A549 (cell line): ENCODE results near the gene AEBP1. TPM values are rescaled to one million over a fixed set of nuclear protein-coding genes. Genes with fewer than 3 reads are reported as not detected.

Experiments used
- ATAC-seq, 2 experiments: fragments of 200-7000 bp in 1 of 2; fragments of >200 bp in 1 of 2; cut with Nextera tagmentation in 1 of 2; cut with Tn5 transposase in 1 of 2; 3 replicates each; pipeline versions ENCODE4 v1.8.0 to v1.9.1; 2018 to 2020; ENCODE audit warnings: mild to moderate bottlenecking in 1 of 2, moderate library complexity in 1 of 2
- CTCF ChIA-PET: fragments of 300-600 bp; sonication (Branson Sonifier 250); formaldehyde crosslinking; extraction: SDS; loops from one replicate; lab custom pipeline; 2021; ENCODE audit warnings: antibody characterized with exemption, inconsistent platforms; lab: Yijun Ruan, JAX
- POLR2A ChIA-PET: fragments of 350-600 bp; formaldehyde crosslinking; extraction: SDS; loops from one replicate; lab custom pipeline; 2021; ENCODE audit warnings: antibody characterized with exemption, inconsistent platforms; lab: Yijun Ruan, JAX
- DNase-seq, 2 experiments: peaks; one replicate each; pipeline versions ENCODE4 v3.0.0 to v3.0.0-alpha.2; 2011 to 2016; ENCODE audit warnings: low read depth in 1 of 2, low spot score in 1 of 2
- FAIRE-seq: peaks from 2 replicates; lab custom pipeline; 2011; peaks lifted over from hg19 to GRCh38; lab: Jason Lieb, UNC
- H3K27ac ChIP-seq, 2 experiments: fragments of >200 bp; sonication (Bioruptor Twin); formaldehyde crosslinking; 3 replicates each; pipeline ENCODE4 v1.5.1; 2016 to 2017
- H3K4me1 ChIP-seq: fragments of >200 bp; sonication (Bioruptor Twin); formaldehyde crosslinking; 3 replicates; pipeline ENCODE4 v1.6.1; 2016
- H3K4me2 ChIP-seq: fragments of >200 bp; sonication (Bioruptor Twin); formaldehyde crosslinking; 3 replicates; pipeline ENCODE4 v1.6.1; 2016
- H3K4me3 ChIP-seq: fragments of >200 bp; sonication (Bioruptor Twin); formaldehyde crosslinking; 3 replicates; pipeline ENCODE4 v1.5.1; 2016
- H3K9me3 ChIP-seq: fragments of >200 bp; sonication (Bioruptor Twin); formaldehyde crosslinking; 3 replicates; pipeline ENCODE4 v1.6.1; 2016
- CHD2 ChIP-seq: fragments of 150-350 bp; IDR thresholded peaks from 2 replicates; pipeline ENCODE4 v1.6.1; 2014; ENCODE audit warnings: low read length; ENCODE audit not compliant: partially characterized antibody
- CHD4 ChIP-seq: fragments of 200-600 bp; sonication (generic); IDR thresholded peaks from 2 replicates; pipeline ENCODE4 v1.6.1; 2016; ENCODE audit warnings: antibody characterized with exemption, mild to moderate bottlenecking, borderline replicate concordance
- FOSB ChIP-seq: fragments of 250-450 bp; sonication (Bioruptor Pico); IDR thresholded peaks from 2 replicates; pipeline ENCODE4 v1.5.0; 2020; ENCODE audit warnings: mild to moderate bottlenecking, moderate library complexity
- HOXB5 ChIP-seq: fragments of 250-450 bp; sonication (Bioruptor Pico); IDR thresholded peaks from 2 replicates; pipeline ENCODE4 v1.5.0; 2020; ENCODE audit warnings: mild to moderate bottlenecking, moderate library complexity
- KDM5A ChIP-seq: fragments of 200-600 bp; sonication (generic); IDR thresholded peaks from 2 replicates; pipeline ENCODE4 v1.6.1; 2016; ENCODE audit warnings: antibody characterized with exemption, mild to moderate bottlenecking
- MAFK ChIP-seq: fragments of 450-650 bp; IDR thresholded peaks from 2 replicates; pipeline ENCODE4 v1.6.1; 2014; ENCODE audit not compliant: partially characterized antibody
- NFE2L2 ChIP-seq: fragments of 150-350 bp; conservative IDR thresholded peaks from 2 replicates; pipeline ENCODE4 v1.6.1; 2014; ENCODE audit warnings: low read length
- NPAS2 ChIP-seq: fragments of 250-450 bp; sonication (Bioruptor Pico); IDR thresholded peaks from 2 replicates; pipeline ENCODE4 v1.8.0; 2022; ENCODE audit warnings: mild to moderate bottlenecking, moderate library complexity, borderline replicate concordance
- RARB ChIP-seq: fragments of 250-450 bp; sonication (Bioruptor Pico); IDR thresholded peaks from 2 replicates; pipeline ENCODE4 v1.8.0; 2021; ENCODE audit warnings: mild to moderate bottlenecking, moderate library complexity
- RCOR1 ChIP-seq: fragments of 150-350 bp; IDR thresholded peaks from 2 replicates; pipeline ENCODE4 v1.6.1; 2014; ENCODE audit warnings: antibody characterized with exemption, low read length, low read depth
- RFX5 ChIP-seq: fragments of 450-650 bp; IDR thresholded peaks from 2 replicates; pipeline ENCODE4 v1.7.1; 2014; ENCODE audit warnings: antibody characterized with exemption, mild to moderate bottlenecking, moderate library complexity
- RNF2 ChIP-seq: fragments of 200-600 bp; sonication (generic); IDR thresholded peaks from 2 replicates; pipeline ENCODE4 v1.6.1; 2016; ENCODE audit warnings: low read depth, mild to moderate bottlenecking, antibody characterized with exemption, moderate library complexity, borderline replicate concordance
- SMC3 ChIP-seq: fragments of >200 bp; sonication (Bioruptor Twin); formaldehyde crosslinking; IDR thresholded peaks from 3 replicates; pipeline ENCODE4 v1.6.1; 2018; ENCODE audit warnings: inconsistent platforms
- ZC3H11A ChIP-seq: fragments of 450-650 bp; IDR thresholded peaks from 2 replicates; pipeline ENCODE4 v1.6.1; 2014; ENCODE audit warnings: antibody characterized with exemption, mild to moderate bottlenecking
- WGBS: methylation state at CpG from one replicate; pipeline ENCODE4 v1.1.6; 2017; ENCODE audit errors: missing lambda C conversion rate; 5-methylcytosine and 5-hydroxymethylcytosine counted together
- polyA plus RNA-seq, 4 experiments: library from polyadenylated mRNA; depleted of rRNA in 3 of 4; stranded (reverse); fragments of >200 nt; fragmentation: RNase III in 1 of 4; extraction: RNeasy Plus Mini Kit Qiagen cat#74134 plus additional on column Dnase treatment in 1 of 4; gene quantifications; 2 replicates in 3 of 4; 3 replicates in 1 of 4; pipeline ENCODE4 v1.2.3, GENCODE V29; 2011 to 2017
- TF ChIP-seq, protein P1 (sequence below): fragments of 250-450 bp; sonication (Bioruptor Pico); IDR thresholded peaks from 2 replicates; pipeline ENCODE4 v1.5.0; 2021; ENCODE audit warnings: mild to moderate bottlenecking, moderate library complexity, borderline replicate concordance
- TF ChIP-seq, protein P2 (sequence below): fragments of >200 bp; sonication (Bioruptor Twin); formaldehyde crosslinking; IDR thresholded peaks from 2 replicates; pipeline ENCODE4 v1.6.1; 2016
- TF ChIP-seq, protein P3 (sequence below): fragments of >200 bp; sonication (Bioruptor Twin); formaldehyde crosslinking; IDR thresholded peaks from 3 replicates; pipeline ENCODE4 v1.6.1; 2016
- TF ChIP-seq, protein P4 (sequence below): fragments of 150-350 bp; IDR thresholded peaks from 2 replicates; pipeline ENCODE4 v1.6.1; 2014; ENCODE audit warnings: low read depth, mild to moderate bottlenecking, low read length
- TF ChIP-seq, protein P5 (sequence below): fragments of 250-450 bp; sonication (Bioruptor Pico); IDR thresholded peaks from 2 replicates; pipeline ENCODE4 v1.5.0; 2020; ENCODE audit warnings: low read depth, mild to moderate bottlenecking, moderate library complexity

AEBP1 gene
- polyA plus RNA-seq, 2 of the 4 experiments (the other 2 are of a cell fraction) = not detected

DNA sequence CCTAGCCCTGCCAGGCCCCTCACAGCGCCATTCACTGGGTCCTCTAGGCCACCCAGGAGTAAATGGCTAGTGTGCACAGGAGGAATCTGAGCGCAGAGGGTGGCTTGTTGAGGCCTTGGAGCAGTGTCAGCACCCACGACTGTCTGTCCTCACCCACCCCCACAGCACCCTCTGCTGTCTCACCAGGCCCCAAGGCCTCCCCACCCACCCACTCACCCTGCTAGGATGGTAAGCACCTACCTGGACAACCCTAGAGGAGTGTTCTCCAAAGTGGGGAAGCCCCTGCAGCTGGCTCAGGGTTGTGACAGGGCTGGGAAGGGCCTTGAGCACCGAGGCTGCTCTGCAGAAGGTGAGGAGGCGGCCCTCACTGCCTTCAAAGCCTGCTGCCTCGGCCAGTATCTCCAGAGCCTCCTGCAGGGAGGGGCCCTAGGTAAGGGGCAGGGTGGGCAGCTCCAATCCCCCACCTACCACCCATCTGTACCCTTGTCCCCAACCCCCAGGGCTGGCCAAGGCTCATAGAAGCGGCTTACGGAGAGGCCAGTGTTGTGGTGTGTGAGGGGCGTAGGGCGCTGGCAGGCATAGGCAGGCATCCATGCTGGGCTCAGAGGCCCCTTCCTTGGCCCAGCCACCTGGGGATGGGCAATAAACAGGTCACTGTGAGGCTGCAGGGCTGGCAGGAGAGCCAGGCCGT, 24.7 kb upstream of the AEBP1 start:
- DNase-seq = no peak
- Histone ChIP-seq H3K9me3 (no peaks in the 10 kb centered on the region), H3K4me2 (no peak overlapping the region), H3K27ac (no peak overlapping the region), H3K4me3 (no peak overlapping the region), H3K4me1 (peaks cover 5% of the 10 kb centered on the region; the same call in 2 of the 3 replicates)
- 95% methylated on average over 9 of the region's 11 CpGs for WGBS
- no peak for TF ChIP-seq CHD2
- TF ChIP-seq CHD4 = no peak
- TF ChIP-seq RNF2 = no peak
- no peak for TF ChIP-seq FOSB (CRISPR knock-in tag)
- TF ChIP-seq, protein P1, sequence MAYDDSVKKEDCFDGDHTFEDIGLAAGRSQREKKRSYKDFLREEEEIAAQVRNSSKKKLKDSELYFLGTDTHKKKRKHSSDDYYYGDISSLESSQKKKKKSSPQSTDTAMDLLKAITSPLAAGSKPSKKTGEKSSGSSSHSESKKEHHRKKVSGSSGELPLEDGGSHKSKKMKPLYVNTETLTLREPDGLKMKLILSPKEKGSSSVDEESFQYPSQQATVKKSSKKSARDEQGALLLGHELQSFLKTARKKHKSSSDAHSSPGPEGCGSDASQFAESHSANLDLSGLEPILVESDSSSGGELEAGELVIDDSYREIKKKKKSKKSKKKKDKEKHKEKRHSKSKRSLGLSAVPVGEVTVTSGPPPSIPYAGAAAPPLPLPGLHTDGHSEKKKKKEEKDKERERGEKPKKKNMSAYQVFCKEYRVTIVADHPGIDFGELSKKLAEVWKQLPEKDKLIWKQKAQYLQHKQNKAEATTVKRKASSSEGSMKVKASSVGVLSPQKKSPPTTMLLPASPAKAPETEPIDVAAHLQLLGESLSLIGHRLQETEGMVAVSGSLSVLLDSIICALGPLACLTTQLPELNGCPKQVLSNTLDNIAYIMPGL (CRISPR knock-in tag) = no peak
- TF ChIP-seq NFE2L2 = no peak
- no peak for TF ChIP-seq RARB
- TF ChIP-seq KDM5A = no peak
- TF ChIP-seq NPAS2 (CRISPR knock-in tag) = no peak
- TF ChIP-seq, protein P2, sequence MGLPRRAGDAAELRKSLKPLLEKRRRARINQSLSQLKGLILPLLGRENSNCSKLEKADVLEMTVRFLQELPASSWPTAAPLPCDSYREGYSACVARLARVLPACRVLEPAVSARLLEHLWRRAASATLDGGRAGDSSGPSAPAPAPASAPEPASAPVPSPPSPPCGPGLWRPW = no peak
- TF ChIP-seq RCOR1 = no peak
- no peak for TF ChIP-seq MAFK
- ChIA-PET CTCF (interaction anchor here (1.4 to 2.3 kb wide), 2 partner anchors 20 to 117 kb away, joined by 5 read pairs; no protein-coding TSS in a partner anchor), POLR2A (no interaction called here)
- no peak for ATAC-seq
- FAIRE-seq = no peak

DNA sequence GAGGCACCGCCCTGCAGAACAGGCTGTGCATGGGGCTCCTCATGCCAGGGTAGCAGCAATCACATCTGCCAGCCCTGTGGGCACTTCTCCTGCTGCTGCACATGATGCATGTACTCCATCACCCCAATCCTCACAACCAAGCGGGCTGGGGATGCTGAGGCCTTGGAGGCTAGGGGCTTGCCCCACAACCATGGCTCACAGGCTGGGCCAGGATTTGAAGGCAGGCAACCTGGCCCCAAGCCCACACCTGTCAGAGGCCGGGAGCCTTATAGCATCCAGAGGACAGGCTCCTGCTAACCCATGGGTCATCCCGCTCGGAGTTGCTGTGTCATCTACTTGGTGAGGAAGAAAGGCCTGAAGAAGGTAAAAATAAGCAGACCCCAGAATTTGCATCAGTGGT, 24.0 kb upstream of the AEBP1 start:
- CTCF ChIA-PET = interaction anchor here (1.7 to 2.3 kb wide), 3 partner anchors 8 to 117 kb away, joined by 5 to 7 read pairs (median 5); no protein-coding TSS in a partner anchor
- POLR2A ChIA-PET = no interaction called here

More for the DNA sequence above, 24.0 kb upstream of the AEBP1 start:
- Histone ChIP-seq H3K27ac (no peak overlapping the region), H3K9me3 (no peaks in the 10 kb centered on the region), H3K4me2 (no peak overlapping the region), H3K4me1 (peaks cover 5% of the 10 kb centered on the region; the same call in 2 of the 3 replicates), H3K4me3 (no peak overlapping the region)
- ATAC-seq (no peak), DNase-seq (no peak), FAIRE-seq (no peak)
- WGBS = 94% methylated on average over 4 of the region's 5 CpGs
- TF ChIP-seq, protein P3, sequence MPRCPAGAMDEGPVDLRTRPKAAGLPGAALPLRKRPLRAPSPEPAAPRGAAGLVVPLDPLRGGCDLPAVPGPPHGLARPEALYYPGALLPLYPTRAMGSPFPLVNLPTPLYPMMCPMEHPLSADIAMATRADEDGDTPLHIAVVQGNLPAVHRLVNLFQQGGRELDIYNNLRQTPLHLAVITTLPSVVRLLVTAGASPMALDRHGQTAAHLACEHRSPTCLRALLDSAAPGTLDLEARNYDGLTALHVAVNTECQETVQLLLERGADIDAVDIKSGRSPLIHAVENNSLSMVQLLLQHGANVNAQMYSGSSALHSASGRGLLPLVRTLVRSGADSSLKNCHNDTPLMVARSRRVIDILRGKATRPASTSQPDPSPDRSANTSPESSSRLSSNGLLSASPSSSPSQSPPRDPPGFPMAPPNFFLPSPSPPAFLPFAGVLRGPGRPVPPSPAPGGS = no peak
- TF ChIP-seq RFX5 (no peak), MAFK (no peak), RCOR1 (no peak), HOXB5 (no peak), RARB (no peak), SMC3 (no peak), ZC3H11A (no peak)
- TF ChIP-seq, protein P4, sequence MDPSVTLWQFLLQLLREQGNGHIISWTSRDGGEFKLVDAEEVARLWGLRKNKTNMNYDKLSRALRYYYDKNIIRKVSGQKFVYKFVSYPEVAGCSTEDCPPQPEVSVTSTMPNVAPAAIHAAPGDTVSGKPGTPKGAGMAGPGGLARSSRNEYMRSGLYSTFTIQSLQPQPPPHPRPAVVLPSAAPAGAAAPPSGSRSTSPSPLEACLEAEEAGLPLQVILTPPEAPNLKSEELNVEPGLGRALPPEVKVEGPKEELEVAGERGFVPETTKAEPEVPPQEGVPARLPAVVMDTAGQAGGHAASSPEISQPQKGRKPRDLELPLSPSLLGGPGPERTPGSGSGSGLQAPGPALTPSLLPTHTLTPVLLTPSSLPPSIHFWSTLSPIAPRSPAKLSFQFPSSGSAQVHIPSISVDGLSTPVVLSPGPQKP = no peak
- TF ChIP-seq, protein P5, sequence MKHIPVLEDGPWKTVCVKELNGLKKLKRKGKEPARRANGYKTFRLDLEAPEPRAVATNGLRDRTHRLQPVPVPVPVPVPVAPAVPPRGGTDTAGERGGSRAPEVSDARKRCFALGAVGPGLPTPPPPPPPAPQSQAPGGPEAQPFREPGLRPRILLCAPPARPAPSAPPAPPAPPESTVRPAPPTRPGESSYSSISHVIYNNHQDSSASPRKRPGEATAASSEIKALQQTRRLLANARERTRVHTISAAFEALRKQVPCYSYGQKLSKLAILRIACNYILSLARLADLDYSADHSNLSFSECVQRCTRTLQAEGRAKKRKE (CRISPR knock-in tag) = no peak
